Activated T-cell treated with anti-CD3 and anti-CD28 coated beads for 1 hour (primary cell): ENCODE data around the gene PADI6.
"Not testable (repeated sequence)": the region's sequence is repeated elsewhere in the genome, so short reads cannot be mapped to it uniquely, and the experiment has no call there.

Experiments used
- DNase-seq: peaks from one replicate; pipeline ENCODE4 v3.0.0-alpha.2; 2020; ENCODE audit warnings: low read depth

The PADI6 gene

GRCh38 chr1:17371896-17372295 is at the start of gene PADI6:
Gene PADI6, plus strand, starts transcription at chr1:17372196. Its CDS starts 50 bp downstream, at chr1:17372246.
- no peak for DNase-seq

GRCh38 chr1:17328855-17329254 is 43.1 kb upstream of the PADI6 start:
- no peak for DNase-seq

DNA sequence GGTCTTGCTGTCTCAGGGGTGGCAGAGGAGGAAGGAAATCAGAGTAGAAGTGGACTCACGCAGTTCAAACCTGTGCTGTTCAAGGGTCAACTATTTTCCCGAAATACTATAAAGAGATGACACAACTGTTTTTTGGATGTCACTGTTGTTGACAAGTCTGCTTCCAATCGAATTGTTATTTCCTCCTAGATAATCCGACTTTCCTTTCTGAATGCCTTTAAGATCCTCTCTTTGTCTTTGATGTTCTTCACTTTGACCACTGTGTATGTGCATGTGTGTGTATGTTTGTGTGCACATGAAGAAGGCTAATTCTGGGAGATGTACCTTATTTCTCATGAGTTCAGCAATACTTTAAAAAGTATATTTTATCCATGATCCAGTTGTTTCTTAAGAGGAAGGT is 42.4 kb upstream of the PADI6 start:
- DNase-seq, result no peak

- no peak for DNase-seq
These were observed 41.1 kb upstream of the PADI6 start for GRCh38 chr1:17330856-17331255.

GRCh38 chr1:17333081-17333480 is 38.9 kb upstream of the PADI6 start:
- no peak for DNase-seq

- peak; percentile 70 for DNase-seq
These were observed 35.9 kb upstream of the PADI6 start for GRCh38 chr1:17335821-17336710.

DNA sequence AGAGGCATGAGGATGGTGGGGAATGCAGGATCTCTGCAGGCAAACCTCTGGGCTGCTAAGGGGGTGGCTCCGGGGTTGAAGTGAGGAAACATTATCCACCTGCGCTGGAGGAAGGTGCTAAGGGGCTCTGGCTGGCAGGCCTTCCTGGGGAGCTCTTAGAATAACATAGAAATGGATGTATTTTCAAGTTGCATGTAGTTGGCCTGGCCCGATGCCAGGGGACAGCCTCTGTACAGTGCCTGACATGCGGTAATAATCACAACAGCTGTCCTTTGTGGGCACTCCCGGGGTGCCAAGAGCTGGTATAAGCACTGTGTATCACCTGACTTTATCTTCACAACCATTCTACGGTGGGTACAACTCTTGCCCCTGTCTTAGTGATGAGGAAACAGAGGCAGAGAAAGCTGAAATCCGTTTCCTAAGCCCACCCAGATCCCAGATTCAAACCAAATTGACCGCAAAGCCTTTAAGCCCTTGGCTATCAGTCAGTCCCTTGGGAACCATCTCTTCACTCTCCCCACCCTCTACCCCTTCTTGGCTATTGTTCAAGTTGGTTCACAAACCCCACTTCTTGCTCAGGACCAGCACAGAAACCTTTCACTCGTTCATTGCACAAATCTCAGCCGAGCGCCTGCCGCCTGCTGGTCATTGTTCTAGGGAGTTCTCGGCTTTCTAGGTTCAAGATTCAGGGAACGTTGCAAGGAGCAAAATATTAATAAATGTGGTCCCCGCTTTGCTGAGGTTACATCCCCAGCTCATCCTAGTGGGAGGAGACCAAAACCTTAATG is 33.1 kb upstream of the PADI6 start:
- DNase-seq, result no peak

- DNase-seq, result no peak
These were observed 32.5 kb upstream of the PADI6 start for GRCh38 chr1:17339521-17339920.

- DNase-seq, result no peak
These were observed 31.6 kb upstream of the PADI6 start for GRCh38 chr1:17340358-17340757.

GRCh38 chr1:17342014-17342441 is 30.0 kb upstream of the PADI6 start:
- no peak for DNase-seq

GRCh38 chr1:17345506-17345905 is 26.5 kb upstream of the PADI6 start:
- not testable (repeated sequence) for DNase-seq

DNA sequence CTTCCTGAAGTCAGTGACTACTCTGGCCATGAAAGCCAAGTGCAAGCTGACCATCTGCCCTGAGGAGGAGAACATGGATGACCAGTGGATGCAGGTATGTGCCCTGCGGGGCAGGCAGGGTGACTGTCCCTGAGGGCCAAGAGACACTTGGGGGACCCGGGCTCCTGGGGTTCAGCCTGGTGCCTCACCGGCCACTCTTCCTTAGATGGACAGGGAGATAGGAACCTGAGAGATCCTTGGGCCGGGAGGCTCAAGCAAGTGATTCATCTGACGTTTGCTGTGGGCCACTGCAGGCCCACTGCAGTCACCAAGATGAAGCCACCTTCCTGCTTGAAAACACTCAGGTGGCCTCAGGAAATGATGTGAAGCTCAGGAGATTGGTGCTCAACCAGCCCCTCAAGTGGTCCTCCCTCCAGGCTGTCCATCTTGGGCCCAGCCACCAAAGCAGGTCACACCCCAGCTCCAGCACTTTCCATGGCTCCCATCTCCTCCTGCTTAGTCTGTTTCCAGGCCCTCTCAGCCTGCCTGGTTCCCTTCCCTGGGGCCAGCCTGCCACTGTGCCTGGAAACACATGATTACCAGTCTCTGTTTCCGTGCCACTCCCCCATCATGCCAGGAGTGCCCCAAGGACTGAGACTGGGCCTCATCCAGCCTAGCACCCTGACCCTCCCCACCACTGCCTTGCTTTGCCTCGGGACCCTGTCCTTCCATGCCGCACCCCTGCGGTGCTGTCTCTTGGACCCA is 25.8 kb upstream of the PADI6 start:
- DNase-seq, result no peak

DNA sequence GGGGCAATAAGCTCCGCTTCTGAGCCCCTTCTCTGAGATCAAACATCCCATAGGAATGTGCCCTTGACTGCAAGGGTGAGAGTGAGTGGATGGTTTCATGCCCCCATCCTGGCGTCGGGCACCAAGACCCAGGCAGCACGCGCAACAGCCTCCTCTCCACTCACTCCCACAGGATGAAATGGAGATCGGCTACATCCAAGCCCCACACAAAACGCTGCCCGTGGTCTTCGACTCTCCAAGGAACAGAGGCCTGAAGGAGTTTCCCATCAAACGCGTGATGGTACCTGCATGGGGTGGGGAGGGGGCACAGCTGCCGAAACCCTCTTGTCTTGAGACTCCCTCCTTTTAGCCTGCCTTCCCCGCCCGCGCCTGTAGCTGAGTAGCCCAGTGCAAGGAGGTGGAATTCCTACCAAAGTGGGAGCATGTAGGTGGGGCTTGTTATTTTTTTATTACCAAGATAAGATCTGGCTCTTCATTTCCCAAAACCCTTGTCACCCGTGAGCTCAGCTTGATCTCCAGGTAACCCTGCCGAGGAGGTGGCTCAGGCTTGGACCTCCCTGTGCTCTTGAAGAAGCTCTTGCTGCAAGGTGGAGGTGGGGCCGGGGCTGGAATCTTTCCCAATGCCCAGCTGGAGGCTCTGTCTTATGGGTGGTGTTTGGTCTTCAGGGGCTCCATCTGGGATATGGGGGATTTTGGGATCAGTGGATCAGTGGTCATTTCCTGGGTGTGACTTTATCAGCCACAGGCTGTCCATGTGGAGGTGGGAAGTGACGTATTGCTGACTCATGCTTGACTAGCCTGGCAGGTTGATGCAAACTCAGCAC is 24.0 kb upstream of the PADI6 start:
- no peak for DNase-seq

GRCh38 chr1:17348593-17349234 is 23.3 kb upstream of the PADI6 start:
- DNase-seq, result no peak

DNA sequence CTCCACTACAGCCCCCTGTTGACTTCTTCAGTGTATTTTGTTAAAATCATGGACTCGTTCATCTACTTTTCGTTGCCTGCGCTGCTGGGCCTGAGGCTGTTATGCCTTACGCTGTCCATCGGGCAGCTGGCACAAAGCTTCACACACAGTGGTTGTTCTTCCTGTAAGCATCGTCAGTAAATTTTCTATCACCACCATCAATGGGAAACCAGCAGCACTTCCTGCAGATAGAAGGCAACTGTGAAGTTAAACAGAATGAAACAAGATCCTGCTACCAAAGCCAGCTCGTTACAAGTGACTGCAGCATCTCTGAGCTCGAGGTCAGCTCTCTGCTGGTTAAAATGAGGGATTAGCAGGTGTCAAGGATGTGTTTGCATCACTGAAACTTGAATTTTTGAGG is 21.9 kb upstream of the PADI6 start:
- DNase-seq, result no peak

DNA sequence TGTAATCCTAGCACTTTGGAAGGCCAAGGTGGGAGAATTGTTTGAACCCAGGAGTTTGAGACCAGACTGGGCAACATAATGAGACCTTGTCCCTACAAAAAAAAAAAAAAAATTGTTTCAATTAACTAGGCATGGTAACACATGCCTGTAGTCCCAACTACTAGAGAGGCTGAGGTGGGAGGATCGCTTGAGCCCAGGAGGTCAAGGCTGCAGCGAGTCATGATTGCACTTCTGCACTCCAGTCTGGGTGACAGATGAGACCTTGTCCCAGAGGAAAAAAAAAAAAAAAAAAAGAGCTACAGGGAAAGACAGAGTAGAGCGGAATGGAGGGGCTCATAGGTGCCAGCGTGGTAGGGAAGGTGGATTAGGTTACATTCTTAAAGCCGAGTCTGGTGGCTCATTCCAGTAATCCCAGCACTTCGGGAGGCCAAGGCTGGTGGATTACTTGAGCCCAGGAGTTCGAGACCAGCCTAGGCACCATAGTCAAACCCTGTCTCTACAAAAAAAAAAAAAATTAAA is 21.0 kb upstream of the PADI6 start:
- no peak for DNase-seq

DNA sequence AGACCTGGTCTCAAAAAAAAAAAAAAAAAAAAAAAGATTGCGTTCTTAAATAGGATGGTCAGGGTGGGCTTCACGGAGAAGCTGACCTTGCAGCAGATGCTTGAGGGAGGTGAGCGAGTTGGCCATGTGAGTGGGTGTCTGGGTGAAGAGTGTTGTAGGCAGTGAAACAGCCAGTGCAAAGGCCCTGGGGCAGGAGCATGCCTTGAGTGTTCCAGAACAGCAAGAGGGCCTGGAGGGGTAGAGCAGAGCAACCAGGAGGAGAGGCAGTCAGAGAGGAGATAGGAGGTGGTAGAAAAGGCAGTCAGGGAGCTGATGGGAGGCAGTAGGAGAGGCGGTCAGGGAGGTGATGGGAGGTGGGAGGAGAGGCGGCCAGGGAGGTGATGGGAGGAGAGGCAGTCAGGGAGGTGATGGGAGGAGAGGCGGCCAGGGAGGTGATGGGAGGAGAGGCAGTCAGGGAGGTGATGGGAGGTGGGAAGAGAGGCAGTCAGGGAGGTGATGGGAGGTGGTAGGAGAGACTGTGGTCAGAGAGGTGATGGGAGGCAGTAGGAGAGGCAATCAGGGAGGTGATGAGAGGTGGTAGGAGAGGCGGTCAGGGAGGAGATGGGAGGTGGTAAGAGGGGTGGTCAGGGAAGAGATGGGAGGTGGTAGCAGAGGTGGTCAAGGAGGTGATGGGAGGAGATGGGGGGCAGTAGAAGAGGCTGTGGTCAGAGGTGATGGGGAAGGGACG is 20.2 kb upstream of the PADI6 start:
- DNase-seq, result no peak

DNA sequence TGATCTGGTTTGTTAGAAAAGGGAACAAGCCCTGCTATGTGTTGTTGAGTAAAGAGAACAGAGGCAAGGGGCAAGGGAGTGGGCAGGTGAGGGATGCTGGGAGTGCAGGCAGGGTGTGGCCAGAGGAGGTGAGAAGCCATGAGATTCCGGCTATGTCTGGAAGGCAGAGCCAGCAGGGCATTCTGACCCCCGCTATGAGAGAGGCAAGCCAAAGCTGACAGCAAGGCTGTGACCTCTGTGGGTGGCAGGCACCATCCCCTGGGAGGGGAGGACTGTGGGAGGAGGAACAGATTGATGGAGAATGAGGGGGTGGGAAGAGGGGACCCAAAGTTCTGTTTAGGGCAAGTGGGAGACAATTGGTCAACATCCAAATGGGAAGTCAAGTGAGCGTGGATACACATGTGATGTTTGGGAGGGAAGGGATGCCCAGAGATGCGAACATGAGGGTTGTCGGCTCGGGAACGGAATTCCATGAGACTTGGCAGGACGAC is 19.5 kb upstream of the PADI6 start:
- DNase-seq, result no peak

- no peak for DNase-seq
These were observed 16.1 kb upstream of the PADI6 start for GRCh38 chr1:17355898-17356297.
